GM12891 (cell line): ENCODE data around the gene KIF6.

Experiments
- POLR2A ChIP-seq: IDR thresholded peaks from 2 replicates; pipeline ENCODE4 v1.6.1; 2011; ENCODE audit warnings: low read depth, low read length, control low read depth
- POU2F2 ChIP-seq: IDR thresholded peaks from 2 replicates; pipeline ENCODE4 v1.6.1; 2011; ENCODE audit warnings: low read depth, mild to moderate bottlenecking, control low read depth, low read length, moderate library complexity
- SPI1 ChIP-seq: IDR thresholded peaks from 2 replicates; pipeline ENCODE4 v1.6.1; 2011; ENCODE audit warnings: low read depth, low read length, control low read depth

DNA sequence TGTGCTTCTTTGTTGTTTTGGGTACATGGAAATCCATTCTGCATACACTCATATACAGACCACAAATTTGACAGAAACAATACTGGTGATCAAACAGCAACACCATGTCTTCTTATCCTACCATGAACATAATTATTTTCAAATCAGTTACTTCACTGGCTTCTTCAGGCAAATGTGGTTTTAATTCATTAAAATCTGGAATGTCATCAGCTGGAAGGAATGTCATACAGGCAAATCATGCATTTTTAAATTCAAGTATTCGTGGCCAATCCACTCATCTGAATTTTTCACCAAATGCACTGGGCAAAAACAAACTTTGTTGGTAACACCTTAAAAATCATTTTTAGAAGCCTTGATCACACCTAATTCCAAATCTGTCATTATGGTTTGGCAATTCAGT, 59.3 kb downstream of the KIF6 start:
- no peak for TF ChIP-seq POLR2A
- TF ChIP-seq POU2F2, result no peak
- TF ChIP-seq SPI1, result no peak
